GM19467 (cell line): ENCODE data around the gene CHCHD6.
A peak's percentile ranks its signal among the peaks of the same experiment; 100 is the strongest.

Experiments
- ATAC-seq: cut with Tn5 transposase; IDR thresholded peaks from one replicate; pipeline ENCODE4 v1.9.1; 2021; ENCODE audit warnings: mild to moderate bottlenecking, moderate library complexity; ENCODE audit not compliant: unreplicated experiment

Gene CHCHD6, protein sequence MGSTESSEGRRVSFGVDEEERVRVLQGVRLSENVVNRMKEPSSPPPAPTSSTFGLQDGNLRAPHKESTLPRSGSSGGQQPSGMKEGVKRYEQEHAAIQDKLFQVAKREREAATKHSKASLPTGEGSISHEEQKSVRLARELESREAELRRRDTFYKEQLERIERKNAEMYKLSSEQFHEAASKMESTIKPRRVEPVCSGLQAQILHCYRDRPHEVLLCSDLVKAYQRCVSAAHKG

DNA sequence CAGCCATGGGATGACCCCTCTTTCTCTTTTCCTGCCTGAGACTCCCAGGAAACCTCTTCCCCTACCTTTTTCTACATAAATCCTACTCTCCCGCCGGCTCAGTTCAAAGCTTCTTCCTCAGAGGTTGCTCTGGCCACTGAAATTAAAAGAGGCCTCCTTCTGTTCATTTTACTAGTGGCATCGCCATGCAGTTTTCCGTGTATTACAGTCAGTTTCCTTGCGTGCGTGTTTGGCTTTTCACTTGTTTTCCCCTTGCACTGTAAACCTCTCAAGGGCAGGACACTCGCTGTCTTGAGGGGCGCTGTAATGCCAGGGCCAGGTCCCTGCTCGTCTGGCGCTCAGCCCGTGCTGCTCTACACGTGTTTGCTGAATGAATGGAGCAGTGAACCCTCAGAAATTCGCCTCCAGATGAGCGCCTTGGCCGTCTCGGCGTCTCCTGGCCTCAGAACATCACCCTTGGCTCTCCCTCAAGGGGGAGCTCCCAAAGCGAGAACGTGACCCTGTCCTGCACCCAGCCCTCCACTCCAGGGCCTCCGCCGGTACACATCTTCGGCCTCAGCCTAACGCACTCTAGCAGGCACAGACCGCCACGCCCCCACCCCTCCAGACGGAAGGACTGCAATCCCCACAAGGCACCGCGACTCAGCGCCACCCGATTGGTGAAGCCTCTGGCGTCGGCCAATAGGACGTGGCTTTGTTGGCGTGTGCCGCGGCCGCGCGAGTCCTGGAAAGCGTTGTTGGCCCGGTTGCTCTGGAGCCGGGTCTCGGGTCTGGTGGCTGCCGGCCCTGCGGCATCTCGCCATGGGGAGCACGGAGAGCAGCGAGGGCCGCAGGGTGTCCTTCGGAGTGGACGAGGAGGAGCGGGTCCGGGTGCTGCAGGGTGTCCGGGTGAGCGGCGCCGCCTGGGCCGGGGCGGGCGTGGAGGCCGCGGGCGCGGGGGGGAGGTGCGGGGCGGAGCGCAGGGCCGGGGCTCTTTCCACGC lies at the start of gene CHCHD6:
TSS of gene CHCHD6 (plus strand) at position 729 of the 982 bp plus-strand sequence. CDS start at position 802, 73 bp downstream.
- peak; percentile 98 for ATAC-seq

DNA sequence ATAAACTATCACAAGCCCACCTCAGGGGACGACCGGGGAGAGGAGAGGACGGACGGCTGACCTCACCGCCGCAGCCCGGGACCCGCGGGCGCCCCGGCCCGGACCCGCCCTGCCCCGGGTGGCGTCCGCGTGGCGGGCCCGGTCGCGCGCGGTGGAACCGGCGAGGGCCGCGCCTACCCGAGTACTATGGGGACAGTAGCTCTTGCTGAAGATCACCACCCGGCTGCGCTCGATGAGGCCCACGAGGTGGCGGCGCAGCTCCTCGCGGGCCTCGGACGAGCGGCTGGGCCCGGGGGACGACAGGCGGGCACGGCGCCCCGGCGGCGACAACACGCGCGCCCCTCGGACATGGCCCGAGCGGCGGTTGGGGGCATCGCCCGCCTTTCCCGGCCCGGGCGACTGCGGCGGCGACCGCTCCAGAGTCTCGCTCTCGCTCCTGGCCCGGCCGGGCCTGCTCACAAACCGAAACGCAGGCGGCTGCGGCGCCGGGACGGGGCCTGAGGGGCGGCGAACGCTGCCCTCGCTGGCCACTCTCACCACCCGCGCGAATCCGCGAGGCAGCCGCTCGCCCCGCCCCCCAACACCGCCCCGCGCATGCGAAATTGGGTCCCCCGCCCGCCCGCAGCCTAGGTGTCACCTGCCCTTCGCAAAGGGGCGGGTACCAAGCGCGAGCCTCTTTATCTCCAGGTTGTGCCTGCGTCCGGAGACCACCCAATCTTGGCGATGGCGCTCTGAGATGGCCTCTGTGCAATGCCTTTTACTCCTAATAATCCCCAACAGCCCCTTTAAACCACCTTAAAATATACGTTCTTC lies 49.3 kb upstream of the CHCHD6 start, which contains the start of gene TXNRD3:
TSS of gene TXNRD3 (minus strand) at position 554 of the 813 bp plus-strand sequence.
- ATAC-seq, result no peak

DNA sequence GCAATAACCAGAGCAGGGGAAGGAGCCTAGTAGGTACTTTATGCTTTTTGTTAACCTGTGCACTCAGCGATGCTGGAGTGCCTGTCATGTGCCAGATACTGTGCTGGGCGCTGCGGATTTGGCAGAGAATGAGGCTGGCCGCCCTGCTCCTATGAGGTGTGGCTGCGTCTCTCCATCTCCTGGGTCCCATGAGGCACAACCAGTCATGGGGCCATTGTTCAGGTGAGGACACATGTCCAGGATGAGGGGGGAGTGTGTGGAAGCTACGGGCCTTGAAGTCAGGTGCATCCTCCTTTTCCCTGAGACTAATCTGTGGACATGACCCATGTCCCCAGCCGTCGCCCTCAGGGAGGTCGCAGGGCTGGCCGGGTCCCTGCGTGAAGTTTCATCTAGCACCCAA lies 48.2 kb upstream of the CHCHD6 start:
- no peak for ATAC-seq

DNA sequence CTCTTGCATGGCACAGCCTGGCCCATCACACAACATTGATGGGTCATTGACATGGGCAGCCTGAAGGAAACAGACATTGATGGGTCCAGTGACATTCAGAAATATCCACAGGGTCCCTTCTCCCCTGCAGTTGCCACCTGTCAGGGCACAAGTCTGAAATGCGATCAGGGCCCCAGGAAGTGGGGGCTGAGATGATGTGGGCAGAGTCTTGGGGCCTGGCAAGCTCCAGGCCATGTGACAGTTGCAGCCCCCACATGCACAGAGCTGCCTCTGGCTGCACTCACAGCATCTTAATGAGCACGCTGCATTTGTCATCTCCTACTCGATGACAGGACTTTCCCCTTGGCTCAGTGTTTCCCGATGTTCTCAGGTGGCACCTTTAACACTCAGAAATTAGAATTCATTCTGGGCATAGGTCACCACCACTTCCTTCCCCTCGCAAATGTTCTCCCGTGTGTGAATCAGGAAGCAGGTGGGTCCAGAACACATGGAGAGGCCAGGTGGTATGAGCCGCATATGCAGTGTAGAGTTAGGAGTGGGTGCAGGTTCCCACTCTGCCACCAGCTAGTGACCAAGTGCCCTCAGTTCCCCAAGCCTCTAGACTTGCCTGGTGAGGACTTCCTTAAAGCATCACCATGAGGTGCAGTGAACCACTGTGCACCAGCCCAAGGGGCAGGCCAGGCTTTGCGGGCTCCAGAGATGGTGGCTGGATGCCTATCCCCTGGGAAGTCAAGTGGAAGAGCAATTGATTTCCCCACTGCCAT lies 47.5 kb upstream of the CHCHD6 start:
- ATAC-seq, result no peak

DNA sequence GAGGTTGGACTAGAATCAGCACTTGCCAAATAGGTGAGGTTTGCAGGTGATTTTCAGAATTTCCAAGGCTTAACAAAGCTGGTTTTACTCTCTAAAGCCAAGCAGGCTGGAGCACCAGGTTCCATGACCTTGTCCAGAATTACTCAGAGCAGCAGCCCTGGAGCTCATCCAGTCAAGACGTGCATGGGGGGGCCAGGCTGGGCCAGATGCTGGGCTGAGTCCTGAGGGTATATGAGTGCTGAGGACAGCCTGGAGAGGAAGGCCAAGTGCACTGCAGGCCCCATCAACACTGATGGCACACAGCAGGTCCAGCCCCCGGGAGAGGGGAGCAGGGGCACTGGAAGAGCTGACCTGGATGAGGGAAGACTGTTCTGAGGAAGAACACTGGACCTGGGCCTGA lies 46.1 kb upstream of the CHCHD6 start:
- ATAC-seq, result no peak

DNA sequence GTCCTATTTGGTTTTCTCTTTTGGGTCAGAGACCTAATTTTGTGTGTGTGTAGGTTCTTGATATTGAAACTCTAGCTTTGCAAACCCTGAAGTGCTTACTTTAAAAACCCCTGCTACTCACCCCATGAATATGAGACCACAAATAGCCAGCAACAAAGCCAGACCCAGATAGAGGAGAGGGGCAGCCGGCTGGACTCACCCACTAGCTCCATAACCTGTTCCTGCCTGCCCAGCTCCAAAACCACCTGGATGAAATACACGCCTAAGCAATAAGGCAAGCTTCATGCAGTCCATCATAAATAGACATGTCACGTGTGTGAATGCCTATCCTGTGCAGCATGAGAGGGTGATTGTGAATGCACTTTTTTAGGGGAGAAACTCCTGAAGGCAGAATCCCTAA lies 45.5 kb upstream of the CHCHD6 start:
- ATAC-seq, result no peak

DNA sequence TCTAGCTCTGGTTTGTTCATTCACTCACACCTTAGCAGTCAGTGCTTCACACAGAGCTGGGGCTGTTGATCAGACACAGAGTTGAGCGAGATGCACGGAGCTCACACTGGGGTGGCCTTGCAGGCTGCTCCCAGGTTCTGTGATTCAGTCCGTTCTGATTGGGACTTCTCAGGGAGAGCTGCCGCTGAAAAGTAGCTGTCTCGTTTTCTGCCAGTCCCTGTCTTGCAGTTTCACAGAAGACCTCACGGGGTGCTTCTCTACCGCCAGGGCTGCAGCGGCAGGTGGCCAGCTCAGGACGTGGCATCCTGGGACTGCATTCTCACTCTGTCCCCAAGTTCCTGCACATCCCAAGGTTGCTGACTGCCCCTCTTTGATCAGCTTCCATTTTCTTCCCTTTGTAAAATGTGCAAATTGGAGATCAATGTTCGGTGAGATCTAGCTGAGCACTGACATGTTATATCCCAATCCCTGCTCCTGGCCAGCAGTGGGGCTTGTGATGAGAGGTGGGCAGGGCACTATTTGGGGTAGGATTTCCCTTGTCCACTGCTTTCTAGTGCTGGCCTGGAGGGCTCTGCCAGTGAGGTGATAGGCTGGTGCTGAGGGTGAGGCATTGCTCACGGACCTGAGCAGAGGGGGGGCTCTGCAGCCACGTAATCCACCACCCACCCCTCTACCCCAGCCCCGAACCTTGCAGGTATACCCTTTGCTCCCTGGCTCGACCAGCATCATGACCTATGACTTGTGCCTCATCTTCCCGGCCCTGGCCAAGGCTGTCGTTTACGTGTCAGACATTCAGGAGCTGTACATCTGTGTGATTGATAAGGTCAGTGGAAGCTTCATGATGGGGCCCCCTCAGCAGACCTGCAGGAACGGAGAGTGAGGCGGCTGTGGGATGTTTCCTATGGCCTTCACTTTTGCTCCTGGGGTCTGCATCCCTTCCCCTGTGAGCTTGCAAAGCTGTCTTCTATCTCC lies 43.8 kb upstream of the CHCHD6 start:
- no peak for ATAC-seq

DNA sequence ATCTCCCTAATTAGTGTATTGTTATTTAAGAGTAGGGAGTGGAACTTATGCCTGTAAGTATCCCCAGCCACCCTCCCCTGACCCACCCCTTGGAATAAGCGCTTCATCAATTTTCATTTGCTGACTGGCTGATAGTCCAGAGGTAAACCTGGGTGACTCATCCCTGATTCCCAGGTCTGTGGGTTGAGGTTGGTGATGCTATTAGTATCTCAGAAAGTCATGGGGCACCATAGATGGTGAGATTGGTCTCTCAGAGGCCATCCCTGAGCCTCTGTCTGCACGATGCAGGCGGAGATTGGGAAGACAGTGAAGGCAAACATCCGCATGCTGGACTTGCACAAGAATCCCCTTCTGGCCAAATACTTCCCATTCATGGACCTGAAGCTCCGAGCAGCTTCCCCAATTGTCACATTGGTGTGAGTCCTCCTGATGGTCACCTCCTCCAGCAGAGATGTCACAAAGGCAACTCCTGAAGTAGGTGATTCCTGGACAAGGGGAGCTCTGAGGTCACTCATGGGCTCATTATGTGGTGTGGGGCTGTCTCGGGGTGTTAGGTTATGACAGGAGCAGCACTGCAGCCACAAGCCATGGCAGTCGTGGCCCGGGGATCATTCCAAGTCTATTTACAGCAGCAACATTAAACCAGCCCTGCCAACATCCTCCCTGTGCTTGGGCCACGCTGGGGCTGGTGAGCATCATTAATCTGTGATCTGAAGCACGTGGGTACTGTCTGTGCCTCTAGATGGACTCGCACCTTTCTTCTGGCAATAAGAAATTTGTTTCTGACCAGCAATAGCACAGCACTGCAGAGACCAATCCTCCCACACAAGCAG lies 42.3 kb upstream of the CHCHD6 start:
- ATAC-seq, result no peak

DNA sequence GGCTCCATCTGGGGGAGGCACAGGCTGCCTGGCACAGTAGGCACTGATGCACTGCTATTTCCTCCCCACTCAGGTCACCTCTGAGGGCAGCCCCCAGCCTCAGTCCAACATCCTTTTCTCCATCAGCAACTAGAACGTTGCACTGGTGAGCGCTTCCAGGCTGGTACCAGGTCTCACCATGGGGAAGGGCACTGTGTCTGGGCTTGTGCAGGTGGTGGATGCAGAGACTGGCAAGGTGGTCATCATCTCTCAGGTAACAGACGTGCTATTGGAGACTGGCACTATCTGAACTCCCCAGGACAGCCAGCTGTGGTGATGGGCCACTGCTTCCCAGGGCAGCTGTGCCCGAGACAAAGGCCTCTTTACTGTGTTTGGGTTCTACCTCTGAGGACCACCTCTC lies 40.8 kb upstream of the CHCHD6 start:
- no peak for ATAC-seq

DNA sequence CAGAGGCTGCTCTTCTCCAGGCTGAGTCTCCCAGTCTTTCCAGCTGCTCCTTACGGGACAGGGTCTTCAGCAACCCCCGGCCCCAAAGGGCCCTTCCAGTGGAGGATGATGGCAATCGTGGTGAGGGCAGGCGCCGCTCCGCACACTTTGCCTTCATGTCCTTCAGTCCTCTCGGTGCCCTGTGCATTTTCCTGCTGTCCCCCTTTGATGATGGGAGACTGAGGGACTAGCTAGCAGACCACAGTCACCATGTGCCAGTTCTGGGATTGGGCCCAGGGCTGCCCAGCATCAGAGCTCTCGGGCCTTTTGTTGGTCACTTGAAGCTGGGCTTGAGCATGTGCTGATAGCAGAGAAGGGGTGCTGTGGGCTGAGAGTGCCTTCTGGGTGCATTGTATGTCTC lies 40.3 kb upstream of the CHCHD6 start:
- ATAC-seq, result no peak

DNA sequence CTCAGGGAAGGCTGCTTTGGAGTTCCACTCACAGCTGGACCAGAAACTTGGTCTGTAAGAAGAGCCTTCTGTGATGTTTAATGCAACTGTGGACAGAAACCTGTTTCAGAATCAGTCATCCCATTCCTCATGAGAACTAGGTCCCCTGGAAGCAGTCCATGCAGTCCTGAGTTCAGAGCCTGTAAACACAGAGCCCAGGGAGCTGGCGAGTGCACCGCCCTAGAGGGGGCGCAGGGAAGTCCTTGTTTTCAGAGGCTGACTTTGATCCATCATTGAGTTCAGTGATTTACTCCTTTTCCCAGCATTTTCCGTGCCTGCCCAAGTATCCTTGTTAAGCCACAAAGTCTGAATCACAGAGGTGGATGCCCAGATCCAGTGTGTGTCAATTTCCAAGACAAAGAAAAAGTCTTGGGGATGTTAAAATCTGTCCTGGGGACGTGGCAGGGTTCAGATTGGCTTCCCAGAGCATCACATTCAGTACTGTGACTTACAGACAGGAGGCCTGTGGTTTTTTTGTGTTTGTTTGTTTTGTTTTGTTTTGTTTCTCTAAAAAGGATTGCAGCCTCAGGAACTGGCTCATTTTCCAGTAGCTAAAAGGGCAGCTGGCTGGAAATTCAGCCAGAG lies 39.3 kb upstream of the CHCHD6 start:
- ATAC-seq, result no peak

DNA sequence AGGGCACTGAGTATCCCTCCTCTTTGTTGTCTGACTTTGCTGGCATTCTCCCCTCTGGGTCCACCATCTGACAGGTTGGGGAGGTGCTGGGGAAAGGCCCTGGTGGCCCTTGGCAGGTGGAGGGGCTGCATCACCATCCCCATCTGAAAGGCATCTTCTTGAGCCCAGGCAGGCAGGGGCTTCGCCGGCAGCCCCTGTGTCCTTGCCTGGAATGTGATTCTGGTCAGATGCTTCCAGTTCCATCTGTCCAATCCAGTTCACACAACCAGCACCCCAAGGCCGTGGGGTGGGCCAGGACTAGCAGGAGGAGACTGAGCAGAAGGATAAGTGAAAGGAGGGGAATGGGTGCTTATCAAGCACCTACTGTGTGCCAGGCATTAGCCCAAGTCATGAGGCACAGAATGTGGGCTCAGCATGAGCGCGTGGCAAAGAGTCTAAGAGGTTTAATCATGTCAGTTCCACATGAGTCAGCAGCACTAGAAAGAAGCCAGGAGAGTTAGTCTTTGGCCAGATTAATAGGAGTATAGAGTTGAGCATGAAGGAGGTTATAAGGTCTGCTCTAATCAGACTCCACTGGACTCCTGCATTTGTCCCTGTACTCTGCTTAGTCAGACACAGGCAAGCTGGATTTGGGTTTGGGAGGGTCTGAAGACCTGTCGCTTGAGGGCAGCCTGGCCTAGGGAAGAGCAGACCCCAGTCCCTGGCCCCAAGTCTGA lies 38.7 kb upstream of the CHCHD6 start:
- no peak for ATAC-seq

DNA sequence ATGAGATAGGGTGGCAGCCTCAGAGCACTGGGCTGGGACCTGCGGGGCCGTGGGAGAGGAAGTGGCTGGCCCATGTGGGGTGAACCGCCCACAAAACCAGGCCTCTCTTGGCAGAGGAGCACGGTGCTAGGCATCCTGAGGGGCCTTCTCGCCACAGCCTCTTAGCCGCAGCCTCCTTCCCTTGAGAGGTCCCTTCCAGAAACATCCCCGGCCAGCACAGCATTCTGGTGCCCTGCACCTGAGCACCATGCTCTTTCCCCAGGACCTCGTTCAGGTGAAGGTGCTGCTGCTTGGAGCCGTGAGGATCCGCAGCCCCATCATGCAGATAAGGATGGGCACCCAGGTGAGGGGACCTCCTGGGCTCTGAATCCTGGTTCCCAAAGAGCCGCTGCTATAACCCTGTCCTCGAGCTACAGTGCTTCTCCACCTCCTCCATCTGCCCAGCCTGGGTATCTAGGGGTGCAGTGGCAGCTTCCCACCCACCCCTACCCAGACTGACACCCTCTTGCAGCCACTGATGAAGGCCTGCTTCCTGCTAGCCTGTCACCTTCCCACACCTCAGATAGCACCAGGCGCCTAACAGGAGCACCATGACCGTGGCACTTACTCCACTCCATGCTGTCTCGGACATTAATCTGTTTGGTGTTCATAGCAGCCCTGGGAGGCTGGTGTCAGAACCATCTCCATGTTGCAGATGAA lies 37.9 kb upstream of the CHCHD6 start:
- no peak for ATAC-seq

DNA sequence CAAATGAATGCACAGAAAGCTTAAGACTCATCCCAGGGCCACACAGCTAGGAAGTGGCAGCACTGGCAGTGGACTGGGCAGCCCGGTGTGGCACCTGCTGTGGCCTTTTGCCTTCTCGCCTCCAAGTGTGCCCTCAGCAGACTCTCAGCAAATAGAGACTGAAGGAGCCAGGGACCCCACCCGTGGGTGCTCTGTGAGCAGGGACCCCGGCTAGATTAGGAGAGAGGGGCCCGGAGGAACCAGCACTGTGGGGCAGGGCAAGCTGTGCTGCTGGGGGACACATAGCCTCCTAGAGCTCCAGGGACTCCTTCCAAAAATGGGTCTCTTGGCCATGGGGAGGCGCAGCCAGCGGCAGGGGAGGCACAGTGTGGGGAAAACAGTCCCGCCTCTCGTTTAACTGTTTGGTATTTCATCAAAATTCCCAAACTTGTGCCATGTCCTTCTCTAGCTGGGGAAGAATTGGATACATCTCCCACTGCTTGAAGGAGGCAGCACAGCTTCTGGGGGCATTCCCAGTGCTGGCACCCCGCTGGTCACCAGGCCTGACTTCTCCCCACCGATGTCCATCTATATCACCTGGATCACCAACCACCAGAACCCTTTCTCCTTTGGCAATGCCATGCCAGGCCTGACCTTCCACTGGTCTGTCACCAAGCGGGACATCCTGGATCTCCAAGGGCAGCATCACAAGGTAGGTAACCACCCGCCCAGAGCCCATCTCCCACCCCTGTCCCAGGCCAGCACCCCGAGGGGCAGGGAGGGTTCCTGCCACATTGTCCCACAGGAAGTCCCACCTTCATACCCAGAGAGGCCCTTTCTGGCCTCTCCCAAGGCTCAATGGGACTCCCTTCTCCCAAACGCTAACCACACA lies 37.1 kb upstream of the CHCHD6 start:
- ATAC-seq, result no peak

DNA sequence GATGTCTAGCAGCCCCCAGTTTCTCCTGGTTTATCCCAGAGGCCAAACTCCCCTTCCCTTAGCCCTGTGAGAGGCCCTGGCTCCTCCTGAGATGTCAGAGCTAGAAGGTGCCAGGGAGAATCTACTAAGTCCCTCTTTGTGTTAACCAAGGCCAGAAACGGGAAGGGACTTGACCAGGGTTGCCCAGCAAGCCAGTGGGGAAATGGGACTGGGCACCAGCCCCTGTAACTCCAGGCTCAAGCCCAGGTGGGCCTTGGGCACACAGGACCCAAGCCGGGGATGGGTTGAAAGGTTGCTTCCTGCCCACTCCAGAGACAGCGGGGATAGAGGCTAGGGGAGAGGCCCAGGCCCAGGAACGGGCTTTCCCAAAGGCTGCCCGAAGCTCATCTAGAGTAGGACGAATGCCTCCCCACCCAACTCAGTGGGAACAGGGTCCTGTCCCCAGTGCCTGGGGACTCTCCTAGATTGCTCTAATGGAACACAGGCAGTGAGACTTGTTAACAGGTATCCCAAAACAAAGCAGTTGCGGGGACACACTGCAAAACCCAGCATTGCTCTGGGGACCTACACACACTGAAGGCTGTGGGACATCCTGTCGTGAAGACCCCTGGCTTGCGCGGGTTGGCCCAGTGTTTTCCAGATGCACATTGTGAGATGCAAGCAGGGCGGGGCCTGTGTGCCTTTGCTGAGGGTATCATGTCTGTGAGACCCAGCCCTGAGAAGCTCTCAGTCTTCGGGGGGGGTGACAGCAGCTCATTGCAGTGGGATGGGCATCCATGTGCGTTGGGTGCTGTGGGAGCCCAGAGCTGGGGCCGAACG lies 36.2 kb upstream of the CHCHD6 start:
- no peak for ATAC-seq
